ENCODE data around the gene RC3H1.
A peak's percentile ranks its signal among the peaks of the same experiment; 100 is the strongest.
"Not testable (repeated sequence)": the region's sequence is repeated elsewhere in the genome, so short reads cannot be mapped to it uniquely, and the experiment has no call there.

The RC3H1 gene

DNA sequence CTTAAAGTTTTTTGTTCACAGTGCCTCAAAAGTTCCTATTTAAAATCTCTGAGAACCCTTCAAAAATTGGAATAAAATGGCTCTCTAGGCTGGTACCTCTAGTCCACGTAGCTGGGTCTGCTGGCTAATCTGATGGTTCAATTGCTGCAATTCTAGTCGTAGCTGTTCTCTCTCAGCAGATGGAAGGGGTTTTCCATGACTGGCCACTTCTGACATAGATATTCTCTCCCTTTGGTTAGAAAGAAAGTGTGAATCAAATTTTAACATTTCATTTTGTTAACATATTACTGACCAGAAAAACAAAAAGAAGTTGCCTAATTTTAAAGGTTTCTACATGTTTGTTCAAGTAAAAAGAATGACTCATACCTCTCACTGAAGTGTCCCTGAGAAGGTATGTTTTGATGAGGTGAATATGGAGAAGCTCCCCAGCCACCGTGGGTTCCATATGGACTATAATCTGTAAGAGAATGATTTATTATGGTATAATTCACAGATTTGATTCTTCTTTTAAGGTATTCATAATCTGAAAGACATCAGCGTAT, 75.7 kb downstream of the RC3H1 start:
- DNase-seq (ENCODE audit: low read depth): no peak

DNA sequence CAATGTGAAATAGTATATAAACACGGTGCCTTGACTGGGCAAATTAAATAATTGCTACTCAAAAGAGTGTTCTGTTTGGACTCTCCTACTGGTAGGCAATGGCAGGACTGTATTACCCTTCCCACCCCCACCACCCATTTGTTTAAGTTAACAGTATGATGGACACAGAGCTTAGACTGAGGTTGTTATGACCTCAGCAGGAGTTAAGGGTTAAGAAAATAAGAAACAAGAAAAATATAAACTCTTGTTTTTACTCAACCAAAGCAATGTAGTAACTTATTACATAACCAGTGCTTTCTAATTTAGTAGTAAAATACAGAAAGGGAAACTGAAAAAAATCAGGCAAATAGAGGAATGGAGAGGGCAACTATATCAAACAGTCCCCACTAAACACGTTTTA, 85.1 kb downstream of the RC3H1 start:
- no peak for DNase-seq (ENCODE audit: low read depth)

DNA sequence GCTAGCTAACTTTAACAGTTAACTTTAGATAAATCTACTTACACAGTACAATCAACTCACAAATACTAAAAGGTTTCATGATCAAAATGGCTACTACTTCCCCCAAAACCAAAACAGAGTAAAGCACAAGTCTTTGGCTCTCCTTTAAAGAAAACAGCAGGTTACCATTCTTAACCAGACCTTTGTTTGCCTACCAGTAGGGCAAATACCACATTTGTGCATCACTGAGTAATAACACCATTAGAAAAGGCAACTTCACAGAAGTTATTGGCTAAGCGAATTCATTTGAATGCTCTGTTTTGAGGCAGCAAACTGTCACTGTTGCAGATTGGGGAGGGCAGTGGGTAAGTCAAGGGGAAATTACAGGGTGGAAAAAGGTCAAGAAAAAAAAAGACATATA, 87.7 kb downstream of the RC3H1 start:
- DNase-seq (ENCODE audit: low read depth): no peak

DNA sequence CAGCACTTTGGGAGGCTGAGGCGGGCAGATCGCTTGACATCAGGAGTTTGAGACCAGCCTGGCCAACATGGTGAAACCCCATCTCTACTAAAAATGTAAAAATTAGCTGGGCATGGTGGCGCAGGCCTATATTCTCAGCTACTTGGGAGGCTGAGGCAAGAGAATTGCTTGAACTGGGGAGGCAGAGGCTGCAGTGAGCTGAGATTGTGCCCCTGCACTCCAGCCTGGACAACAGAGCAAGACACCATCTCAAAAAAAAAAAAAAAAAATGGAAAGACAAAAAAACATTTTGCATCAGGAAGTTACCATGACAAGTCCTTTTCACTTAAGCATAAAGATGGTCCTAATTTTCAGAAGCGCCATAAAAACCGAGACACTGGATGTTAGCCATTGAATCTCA, 91.6 kb downstream of the RC3H1 start:
- DNase-seq (ENCODE audit: low read depth): not testable (repeated sequence)

DNA sequence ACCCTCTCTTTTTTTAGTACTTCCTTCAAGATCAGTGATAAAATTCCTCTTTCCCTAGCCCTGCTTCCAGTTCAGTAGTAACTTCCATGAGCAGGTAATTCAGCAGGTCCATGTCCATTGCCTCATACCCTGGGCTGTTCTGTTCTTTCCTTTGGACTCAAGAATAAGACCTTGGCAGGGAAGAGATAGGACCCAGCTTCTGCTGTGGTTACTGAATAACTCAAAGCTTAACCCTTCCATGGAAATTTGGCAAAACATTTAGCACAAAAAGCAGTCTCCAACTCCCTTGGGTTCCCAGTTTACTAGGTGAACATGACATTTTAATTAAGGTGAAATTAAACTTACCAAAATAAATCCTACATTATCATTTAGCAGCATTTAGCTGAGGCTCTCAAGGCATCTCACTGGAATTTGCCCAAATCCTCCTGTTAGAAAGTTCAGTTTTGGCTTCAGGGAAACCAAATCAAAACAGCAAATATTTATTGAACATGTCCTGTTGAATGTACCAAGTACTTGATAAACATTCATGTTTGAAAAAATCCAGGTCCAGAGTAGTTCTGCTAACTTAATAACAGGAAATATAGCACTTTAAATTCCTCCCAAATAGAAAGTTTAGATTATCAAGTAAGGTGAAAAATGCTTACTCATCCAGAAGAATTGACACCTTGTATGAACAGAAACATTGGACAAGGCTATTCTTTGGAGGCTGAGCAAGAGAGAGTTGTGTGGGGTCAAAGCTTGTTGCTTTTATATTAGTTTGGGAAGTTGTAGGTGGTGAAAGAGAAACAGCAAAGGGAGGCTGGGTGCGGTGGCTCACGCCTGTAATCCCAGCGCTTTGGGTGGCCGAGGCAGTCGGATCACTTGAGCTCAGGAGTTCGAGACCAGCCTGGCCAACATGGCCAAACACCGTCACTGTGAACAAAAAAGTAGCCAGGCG, 96.6 kb downstream of the RC3H1 start:
- no peak for DNase-seq (ENCODE audit: low read depth)

DNA sequence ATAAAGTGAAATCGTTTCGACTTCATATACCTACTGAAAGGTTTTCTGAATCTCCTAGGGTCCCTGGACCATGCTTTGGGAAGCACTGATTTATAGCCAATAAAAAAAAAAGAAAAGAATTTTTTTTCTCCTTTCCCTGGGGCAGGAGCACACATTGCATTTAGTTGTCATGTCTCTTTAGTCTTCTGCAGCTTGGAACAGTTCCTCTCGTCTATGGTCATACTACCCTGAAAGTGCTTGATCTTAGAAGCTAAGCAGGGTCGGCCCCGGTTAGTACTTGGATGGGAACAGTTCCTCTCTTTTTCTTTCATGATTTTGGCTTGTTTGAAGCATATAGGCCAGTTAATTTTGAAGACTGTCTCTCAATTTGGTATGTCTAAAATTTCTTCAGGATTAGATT, 101.3 kb downstream of the RC3H1 start:
- no peak for DNase-seq (ENCODE audit: low read depth)

DNA sequence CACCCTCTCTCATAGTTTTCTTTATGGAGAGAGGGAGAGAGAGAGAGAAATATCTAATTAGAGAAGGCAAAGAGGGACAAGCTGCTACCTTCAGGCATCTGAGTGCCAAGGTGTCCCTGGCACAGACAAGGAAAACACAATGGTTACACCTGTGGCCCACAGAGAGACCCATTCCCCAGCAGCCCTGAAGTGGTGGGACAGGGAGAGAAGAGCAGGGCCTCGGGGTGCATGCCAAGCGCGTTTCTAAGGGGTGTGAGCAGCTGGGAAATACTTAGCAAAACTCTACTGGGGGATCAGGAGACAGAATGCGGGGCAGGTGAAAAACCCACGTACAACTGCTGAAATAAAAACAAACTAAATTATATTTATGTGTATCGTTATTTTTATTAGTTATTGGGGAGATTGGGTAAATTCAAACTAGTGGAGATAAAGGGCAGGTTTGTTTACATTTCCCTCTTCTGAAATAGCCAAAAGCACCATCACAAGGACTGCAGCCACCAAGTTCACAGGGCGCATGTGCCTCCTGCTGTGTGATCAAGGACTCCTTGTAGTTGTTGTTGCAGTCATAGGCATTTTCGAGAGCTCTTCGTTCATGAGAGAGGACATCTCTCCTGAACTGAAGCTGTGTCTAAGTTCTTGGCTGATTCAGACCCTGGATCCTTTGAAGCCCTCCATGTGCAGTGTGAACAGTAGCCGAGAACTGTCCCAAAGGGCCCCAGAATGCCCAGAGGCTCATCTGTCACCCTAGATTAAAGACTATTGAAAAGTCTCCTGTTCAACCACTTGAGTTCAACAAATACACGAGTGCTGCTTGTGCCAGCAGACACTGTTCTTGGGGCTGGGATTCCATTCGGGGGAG, 104.3 kb downstream of the RC3H1 start:
- no peak for DNase-seq (ENCODE audit: low read depth)

DNA sequence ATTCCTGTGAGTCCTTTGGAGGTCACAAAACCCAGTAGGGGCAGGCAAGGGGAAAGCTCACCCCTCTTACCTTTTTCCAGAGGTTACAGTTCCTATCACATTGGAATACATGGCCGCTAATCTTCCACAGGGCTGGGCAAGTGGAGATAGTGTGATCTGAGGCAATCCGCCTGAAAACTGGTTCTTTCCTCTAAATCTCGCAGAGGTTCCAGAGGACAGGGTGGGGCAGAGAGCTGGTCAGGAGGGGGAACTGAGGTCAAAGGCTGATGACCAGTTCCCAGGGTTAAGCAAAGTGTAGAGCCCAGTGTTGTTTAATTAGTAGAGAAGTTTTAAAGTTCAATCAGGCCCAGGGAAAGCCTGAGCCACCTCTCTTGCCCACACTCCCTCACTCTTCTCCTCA, 105.0 kb downstream of the RC3H1 start, which contains the start of gene SERPINC1:
Gene SERPINC1, minus strand, starts transcription at position 179 of the 400 bp plus-strand sequence. Its CDS starts 68 bp downstream, at position 111.
- DNase-seq (ENCODE audit: low read depth): no peak

DNA sequence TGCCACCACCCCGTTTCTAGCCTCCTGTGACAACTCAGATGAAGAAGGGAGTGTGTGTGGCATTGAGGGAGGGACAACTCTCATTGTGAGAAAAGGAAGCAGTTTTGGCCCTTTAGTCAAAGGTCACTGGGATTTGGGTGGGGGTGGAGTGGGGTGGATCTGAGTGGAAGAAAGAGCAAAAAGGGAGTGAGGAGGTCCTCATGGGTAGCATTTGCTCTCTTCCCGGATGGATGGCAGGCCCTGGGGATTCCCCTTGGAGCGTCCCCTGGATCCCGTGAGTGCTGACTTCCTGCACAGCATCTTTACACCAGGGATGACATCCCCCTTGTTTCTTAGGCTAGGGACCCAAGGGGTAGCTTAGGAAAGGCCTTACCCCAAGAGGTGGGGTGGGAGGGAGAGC, 105.5 kb downstream of the RC3H1 start:
- DNase-seq (ENCODE audit: low read depth): no peak

DNA sequence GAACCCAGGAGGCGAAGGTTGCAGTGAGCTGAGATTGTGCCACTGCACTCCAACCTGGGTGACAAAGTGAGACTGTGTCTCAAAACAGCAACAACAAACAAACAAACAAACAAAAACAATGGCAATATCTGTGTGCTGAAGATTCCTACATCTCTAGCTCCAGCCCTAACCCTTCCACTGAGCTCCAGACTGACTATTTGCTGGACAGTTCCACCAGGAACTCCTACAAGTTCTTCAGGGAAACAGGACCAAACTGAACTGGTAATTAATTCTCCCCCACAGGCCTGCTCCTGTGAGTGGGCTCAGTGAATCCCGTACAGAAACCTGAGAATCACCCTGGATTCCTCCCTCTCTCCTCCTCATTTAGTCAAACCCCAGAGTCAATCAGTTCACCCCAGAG, 106.6 kb downstream of the RC3H1 start:
- DNase-seq (ENCODE audit: low read depth): no peak

DNA sequence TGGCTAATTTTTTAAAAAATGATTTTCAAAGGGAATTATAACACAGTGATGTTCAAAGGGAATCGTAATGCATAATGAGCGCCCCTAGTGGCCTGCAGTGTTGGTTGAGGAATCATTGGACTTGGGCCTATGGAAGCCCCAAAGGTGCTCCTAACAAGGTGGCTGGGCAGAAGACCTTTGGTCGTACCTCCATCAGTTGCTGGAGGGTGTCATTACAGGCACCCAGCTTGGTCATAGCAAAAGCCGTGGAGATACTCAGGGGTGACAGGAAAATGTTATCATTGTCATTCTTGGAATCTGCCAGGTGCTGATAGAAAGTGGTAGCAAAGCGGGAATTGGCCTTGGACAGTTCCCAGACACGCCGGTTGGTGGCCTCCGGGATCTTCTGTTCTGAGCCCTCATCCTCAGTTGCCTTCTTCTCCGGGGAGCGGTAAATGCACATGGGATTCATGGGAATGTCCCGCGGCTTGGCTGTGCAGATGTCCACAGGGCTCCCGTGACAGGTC, 107.7 kb downstream of the RC3H1 start:
- DNase-seq (ENCODE audit: low read depth): peak; percentile 5

DNA sequence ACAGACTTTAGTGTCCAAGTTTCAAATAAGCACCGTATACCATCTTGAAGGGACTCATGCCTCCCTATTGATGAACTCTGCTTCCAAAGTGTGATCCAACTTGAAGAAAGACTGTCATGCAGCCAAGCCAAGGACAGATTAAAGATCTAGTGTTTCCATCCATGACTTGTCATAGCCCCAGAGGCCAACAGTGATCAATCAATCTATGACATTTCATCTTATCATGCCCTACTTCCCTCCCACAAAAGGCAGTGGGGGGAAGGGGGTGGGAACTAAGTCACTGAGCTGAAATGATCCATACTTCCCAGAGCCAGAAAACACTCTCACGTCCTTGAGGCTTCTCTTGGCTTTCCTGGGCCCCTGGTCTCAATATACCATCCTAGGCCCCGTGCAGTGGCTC, 109.0 kb downstream of the RC3H1 start:
- no peak for DNase-seq (ENCODE audit: low read depth)

DNA sequence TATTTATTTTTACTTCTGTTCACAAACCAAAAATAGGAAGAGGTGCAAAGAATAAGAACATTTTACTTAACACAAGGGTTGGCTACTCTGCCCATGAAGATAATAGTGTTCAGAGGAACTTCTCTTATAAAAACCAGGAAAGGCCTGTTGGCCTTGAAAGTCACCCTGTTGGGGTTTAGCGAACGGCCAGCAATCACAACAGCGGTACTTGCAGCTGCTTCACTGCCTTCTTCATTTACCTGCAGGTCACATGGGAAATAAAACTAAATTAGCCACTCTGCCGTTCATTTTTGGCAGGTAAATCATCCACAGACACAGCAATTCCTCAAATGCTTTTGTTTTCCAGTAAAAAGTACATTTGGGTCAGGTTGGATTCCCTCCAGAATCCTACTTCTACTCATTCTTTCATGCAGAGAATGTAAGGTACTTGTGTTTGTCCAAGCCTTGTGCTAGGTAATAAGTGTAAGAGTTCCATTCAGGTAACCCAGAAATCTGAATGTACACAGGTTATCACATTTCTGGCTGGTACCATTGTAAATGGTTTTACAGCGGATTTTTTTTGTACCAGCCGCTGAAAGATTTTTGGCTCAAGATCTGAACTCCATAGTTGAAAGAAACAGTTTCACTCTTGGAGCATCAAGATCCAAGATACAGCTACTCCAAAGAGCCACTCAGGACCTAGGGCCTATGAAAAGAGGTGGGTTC, 118.2 kb downstream of the RC3H1 start:
- no peak for DNase-seq (ENCODE audit: low read depth)

DNA sequence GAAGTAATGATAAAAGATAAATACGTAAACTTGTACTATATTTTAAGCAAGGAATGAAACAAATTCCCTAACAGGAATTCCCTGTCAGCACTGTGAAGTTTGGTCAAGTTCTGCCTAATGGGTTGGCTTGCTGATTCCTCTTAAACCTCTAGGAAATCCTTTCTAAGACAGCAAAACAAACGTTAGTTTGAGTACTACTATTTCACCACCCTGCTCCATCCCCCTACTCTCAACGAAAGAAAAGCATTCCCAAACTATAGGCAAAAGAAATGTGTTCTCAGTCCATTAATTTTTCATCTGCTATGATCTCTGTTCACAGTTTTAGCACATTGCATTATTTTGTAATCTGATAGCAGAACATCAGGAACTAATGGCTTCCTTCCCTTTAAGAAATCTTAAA, 121.2 kb downstream of the RC3H1 start:
- DNase-seq (ENCODE audit: low read depth): no peak

DNA sequence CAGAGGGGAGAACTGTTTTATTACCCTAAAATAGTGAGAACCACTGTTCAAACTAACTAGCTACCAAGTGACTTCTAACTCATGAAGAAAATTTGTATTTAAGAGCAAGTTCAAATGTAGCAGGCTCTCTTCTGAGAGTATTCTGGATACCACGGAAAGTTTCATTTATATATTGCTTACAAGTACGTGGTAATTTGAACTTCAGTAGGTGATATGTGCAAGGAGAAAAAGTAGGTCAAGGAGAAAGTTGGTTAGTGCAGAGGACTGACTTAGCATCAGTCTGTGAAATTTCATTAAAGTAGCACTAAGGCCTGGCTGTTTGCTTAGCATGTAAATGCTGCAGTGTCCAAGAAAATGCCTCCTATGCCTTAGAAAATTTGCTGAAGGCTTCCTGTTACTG, 121.7 kb downstream of the RC3H1 start:
- no peak for DNase-seq (ENCODE audit: low read depth)

DNA sequence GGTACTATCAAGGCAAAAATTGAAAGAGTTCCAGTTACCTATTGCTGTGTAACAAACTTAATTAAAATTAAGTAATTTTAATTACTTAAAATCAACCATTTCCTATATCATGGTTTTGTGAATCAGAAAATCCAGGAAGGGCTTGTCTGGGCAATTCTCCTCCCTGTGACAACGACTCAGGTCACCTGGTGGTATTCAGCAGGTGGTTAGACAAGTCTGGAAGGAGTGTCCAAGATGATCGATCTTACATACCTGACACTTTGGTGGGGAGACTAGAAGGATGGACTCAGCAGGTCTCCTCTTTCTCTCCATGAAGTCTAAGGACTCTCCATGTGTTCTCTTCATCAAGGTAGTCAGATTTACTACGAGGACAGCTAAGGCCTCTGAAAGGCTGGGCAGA, 128.0 kb downstream of the RC3H1 start:
- no peak for DNase-seq (ENCODE audit: low read depth)

DNA sequence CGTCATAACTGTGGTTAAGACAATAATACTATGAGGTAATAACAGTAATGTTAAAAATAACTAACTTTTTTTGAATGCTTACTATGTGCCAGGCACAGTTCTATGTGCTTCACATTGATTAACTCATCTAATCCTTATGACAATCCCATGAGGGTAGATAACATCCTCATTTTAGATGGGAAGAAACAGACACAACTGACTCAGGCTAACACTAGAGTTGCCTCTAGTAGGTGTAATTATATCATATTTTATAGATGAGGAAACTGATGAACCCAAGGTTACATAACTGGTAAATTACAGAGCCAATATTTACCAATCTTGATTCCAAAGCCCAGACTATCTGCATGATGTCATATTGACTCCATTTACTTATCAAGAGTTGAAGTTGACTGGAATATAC, 128.5 kb downstream of the RC3H1 start:
- no peak for DNase-seq (ENCODE audit: low read depth)

DNA sequence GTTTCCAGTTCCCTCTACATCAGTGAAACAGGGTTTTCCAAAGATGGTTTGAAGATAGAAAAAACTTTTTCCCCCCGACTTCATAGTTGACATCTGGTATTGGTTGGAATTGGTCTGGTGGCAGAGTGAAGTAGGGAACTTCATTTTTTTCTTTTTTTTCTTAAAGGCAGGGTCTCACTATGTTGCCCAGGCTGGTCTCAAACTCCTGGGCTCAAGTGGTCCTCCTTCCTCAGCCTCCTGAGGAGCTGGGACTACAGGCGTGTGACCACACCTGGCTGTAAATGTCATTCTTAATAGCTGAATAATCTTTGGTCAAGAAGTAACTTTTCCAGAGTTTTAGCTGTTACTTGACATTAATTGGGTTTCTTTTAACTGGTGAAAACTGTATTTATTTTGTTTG, 132.3 kb downstream of the RC3H1 start:
- no peak for DNase-seq (ENCODE audit: low read depth)

DNA sequence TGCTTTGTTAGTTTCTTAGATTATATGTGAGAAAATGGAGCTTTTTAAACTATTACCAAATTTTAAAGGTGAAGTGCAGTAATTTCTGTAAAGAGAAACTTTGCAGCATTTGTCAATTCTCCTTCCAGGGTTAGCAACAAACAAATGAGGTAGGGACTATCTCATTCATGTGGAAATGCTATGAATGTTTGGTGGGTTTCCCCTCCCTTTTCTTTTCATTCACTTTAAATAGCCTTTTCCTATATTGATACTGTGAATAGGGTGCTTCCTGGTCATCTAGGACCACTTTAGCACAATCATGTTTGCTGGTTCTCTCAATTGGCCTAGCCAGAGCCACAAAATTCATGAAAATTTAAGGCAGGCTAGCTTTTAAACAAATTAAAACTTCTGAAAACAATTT, 133.4 kb downstream of the RC3H1 start:
- DNase-seq (ENCODE audit: low read depth): no peak

DNA sequence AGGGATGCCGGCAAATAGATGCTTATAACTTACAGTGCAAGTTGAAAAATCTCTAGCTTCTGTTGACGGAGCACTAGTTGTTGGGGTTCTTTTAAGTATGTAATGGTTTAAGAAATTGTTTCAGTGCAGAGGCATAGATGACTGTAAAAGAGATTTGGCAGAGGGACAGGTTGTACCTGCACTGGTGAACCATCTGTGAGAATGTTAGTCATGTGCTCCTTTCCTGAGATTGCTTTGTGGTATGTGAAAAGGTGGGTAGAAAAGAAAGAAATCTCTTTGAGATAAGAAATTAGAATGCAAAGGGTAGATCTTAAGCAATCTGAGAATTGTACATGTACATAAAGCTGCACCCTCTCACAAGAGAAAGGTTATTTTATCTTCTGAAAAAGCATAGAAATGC, 134.5 kb downstream of the RC3H1 start:
- DNase-seq (ENCODE audit: low read depth): no peak

DNA sequence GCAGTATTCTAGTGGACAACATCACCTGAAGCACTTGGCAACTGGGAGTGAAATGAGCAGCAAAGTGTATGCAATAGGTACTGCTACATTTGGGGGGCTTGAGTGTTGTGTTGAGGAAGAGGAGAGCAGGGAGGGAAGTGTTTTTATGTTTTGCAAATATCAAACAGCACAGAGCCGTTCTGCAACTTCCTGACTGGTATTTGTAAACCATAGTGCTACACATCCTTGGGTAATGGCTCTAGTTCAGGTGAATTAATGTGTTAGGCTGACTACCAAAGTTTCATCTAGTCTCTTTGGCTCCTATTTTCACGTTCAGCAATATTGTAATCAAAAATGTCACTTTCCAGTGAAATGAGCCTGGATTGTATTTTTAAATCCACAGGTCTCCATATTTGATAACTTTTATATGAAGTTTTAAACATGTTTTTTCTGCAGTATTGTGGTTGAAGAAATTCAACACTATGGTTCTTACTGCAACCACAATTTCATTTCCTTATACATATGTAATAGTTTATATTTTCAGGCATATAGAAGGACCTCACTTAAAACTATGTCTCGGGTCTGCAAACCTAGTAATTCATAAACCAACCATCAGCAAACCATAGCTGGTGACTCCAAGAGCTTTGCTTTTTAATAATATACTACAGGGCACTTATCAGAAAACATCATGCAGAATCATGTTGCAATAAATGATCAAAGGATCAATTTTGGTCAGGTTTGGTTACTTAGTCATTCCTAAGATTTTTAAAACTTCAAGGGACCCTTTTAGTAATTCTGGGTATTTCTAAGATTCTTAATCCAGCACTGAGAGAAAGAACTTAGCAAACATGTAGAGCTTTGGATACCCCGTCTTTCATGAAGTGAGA, 135.2 kb downstream of the RC3H1 start:
- no peak for DNase-seq (ENCODE audit: low read depth)

All from activated T-cell treated with anti-CD3 and anti-CD28 coated beads for 48 hours (primary cell).